HG02571 (cell line): ENCODE measurements around the gene RGS9.
"Not testable (repeated sequence)": the region's sequence is repeated elsewhere in the genome, so short reads cannot be mapped to it uniquely, and the experiment has no call there.

Source experiments
- ATAC-seq: cut with Tn5 transposase; IDR thresholded peaks from one replicate; pipeline ENCODE4 v1.9.1; 2021; ENCODE audit warnings: mild to moderate bottlenecking, moderate library complexity; ENCODE audit not compliant: unreplicated experiment

Gene RGS9

DNA sequence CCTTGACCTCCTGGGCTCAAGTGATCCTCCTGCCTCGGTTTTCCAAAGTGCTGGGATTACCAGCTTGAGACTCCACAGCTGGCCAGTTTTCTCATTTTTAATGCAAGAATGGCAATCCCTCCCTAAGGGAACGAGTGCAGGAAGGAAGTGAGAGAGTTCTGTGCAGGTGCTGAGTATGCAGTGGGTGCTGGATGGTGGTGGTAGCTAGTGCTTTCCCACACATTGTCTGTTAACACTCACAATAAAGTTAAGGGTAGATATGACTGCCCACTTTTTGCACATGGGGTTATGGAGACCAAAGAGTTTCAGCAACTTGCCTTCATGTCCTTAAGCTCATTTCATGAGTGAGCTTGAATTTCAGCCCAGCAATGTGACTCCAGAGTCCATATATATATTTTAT, 18.5 kb downstream of the RGS9 start:
- peak; percentile 40 for ATAC-seq

DNA sequence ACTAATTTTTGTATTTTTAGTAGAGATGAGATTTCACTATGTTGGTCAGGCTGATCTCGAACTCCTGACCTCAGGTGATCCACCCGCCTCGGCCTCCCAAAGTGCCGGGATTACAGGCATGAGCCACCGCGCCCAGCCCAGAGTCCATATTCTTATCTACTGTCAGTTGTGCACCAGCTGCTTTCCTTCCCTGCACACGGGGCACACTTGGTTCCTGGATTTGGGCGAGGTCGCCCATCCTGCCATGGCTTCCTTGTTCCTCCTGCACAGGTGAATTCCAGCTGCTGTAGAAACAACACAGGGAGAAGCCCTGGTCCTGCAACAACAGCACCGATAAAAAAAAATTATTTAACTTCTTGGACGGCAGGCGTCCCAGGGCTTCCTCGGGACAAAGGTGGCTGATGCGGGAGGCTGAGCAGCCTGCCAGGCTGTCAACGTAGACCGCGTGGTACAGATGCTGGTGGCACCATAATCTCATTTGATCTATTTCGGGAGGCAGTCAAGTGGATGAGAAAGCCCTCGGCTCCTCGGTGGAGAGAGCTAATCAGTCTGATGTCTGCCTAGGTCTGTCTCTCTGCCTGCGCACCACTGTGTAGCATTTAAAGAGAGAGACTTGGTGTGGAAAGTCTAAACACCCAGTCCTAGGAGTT, 19.1 kb downstream of the RGS9 start:
- no peak for ATAC-seq

DNA sequence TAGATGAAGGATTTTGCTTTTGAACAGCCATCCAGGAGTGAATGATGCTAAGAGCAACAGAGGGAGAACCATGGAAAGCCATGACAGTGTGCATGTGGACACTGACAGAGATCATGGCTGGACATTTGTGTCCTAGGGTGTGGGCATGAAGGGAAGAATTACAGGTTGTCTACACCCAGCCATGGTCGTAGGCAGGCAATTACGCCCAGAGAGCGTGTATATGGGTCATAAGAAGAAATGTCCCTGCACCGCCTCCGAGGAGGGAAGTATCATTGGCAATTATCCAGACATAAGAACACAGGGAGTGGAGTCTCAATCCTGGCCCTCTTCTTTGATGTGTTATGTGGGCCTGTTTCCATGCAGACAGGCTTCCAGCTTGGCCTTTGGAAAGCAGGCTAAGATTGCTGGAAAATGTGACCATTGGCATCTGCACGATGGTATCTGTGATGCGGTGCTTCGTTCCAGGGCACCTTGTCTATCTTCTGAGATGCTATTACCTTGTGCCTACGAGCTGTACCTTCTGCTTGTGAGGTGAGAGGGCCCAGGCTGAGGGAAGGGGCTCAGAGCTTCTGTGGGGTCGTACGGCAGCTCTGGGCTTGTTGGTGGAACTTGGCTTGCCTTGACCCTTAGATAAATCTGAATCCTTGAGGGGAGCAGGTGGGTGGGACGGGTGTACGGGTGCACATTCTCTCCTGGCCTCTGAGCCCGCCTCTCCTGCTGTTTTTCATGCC, 19.8 kb downstream of the RGS9 start:
- no peak for ATAC-seq

DNA sequence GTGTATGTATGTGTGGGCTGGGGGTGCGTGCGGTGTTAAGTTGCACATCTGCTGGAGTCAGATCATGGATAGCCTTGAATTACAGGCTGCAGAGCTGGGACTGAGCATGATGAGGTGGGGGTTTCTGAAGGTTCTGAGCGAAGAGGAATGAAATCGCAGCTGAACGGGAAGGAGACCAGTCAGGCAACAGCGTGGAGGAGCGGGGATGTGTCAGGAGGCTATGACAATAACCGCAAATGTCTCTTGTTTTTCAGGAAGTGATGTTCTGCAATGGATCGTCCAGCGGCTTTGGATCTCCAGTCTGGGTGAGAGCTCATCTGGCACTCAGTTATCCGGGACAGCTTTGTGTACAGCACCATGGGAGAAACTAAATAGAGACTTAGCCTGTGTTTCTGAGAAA, 20.9 kb downstream of the RGS9 start:
- ATAC-seq: no peak

DNA sequence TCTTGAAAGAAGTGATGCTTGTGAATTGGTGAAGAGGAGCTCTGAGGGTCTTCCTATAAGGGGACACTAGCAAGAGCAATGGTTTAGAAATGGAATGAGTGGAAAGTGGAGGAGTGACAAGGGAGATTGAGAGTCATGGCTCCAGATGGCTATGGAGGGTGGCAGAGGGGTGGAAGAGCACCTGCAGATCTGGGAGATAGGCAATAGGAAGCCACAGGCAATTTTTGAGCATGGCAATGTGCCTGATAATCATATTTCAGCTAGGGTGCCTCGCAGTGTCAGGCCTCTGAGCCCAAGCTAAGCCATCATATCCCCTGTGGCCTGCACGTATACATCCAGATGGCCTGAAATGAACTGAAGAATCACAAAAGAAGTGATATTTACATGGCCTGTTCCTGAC, 21.5 kb downstream of the RGS9 start:
- ATAC-seq: no peak

DNA sequence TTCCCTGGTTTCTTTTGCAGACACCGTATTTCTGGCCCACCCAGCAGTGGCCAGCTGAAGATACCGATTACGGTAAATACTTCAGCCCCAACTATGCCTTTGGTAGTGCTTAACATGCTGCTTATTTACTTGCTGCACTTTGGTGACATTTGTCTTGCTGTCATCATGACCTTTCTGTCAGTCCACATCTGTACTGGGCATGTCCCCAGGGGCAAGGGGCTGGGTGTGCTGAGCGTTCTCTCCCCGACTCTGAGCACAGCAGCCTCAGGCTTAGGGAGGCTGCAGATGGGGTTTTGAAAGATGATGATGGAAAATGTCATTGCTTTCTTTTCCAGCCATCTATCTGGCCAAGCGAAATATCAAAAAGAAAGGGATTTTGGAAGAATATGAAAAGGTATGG, 23.3 kb downstream of the RGS9 start:
- no peak for ATAC-seq

DNA sequence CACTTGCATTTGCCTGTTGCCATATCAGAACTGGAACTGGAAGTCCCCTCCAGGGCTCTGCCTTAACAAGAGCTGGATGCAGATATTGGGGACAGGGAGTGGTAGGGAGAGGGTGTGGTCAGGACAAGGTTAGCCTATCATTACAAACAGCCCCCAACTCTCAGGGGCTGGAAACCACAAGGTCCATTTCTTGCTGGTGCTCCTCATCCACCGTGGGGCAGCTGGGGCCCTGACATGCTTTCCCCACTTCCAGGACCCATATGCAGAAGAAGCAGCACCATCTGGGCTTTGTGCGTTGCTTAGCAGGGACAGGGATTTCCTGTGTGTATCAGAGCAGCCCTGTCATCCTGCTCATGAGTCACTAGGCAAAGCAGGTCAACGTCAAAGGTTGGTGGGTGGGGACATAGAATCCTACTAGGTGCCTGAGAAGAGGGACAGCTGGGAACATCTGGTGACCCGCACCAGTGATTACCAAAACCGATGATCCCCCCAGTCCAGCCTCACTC, 26.9 kb downstream of the RGS9 start:
- ATAC-seq: peak; percentile 86

DNA sequence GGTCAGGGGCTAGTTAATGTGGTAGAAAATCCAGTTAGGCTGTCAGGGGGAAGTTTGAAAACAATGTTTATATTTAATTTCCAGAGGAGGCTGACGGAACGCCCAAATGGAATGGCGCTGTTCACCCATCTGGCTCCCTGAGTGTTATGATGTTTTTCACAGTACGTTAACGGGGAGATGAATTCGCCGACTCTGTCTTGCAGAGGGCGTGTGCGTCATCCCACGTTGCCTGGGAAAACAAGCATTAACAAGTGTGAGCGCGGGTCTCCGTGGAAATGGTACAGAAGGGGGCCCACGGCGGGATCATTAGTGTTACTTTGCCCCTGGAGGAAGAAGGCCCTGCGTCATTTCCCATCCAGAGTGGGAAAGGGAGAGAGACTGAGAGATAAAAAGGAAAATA, 29.6 kb downstream of the RGS9 start:
- no peak for ATAC-seq

DNA sequence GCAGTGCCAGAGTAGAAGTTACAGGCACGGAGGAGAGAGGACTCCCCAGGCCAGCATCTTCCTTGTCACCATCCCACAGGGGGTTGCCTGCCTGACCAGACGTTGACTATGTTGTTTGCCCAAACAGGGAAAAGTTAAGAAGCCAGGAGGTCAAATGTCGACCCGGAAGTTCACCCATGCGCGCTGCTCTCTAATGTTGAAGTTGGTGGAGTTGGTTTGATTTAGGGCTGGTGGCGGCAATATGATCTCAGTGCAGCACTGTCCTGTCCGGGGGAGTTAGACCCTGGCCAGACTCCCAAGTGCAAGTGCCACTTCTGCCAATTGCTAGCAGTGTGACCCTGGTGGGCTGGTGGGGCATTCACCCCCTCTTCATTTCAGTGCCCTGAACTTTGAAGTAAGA, 30.4 kb downstream of the RGS9 start:
- no peak for ATAC-seq

DNA sequence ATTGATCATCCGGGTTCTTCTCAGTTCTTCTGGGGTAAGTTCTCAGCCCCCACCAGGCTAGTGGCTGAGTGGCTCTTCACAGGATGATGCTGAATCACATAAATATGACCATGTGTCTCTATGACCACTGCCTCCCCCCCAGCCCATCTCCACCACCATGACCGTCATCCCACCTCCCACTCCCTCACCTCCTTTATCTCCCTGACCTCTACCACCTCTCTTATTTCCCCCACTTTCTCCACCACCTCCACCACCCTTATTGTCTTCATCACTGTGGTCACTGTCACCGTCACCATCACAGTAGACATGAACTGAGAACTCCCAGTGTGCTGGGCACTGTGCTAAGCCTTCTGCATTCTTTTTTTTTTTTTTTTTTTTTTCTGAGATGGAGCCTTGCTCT, 32.5 kb downstream of the RGS9 start:
- ATAC-seq: no peak

DNA sequence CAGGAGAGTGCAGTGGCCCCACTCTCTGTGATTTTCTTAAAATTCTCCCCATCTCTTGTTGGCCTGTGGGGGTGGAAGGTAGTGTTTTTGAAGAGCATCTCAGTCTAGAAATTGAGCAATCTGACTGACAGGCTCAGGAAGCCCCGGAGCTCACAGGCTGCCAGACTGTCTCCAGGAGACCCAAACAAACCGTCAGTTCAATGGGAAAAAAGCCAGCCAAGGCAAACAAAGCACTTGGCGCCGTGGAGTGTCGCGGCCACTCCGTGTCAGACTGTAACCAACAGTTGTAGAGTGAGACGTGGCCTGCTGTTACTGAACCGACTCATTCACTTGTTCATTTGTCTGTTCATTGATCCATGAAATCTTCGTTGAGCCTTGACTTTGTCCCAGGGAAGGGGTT, 33.7 kb downstream of the RGS9 start:
- no peak for ATAC-seq

DNA sequence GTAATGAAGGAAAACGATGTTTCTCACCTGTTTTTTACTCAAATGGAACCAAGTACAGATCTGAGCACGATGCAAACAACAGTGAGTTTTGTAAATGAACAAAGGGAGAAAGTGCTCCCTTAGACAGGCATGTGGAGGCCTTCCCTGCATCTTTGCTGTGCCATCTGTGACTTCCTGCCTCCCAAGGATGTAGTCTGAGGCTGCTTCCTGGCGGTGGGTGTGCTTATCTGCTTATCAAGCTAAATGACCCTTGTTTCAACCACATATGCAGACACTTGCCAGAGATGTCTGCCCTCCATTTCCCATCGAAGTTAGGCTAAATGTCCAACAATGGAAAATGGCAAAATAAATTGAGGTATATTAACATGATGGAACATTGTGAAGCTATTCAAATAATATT, 34.6 kb downstream of the RGS9 start:
- no peak for ATAC-seq

DNA sequence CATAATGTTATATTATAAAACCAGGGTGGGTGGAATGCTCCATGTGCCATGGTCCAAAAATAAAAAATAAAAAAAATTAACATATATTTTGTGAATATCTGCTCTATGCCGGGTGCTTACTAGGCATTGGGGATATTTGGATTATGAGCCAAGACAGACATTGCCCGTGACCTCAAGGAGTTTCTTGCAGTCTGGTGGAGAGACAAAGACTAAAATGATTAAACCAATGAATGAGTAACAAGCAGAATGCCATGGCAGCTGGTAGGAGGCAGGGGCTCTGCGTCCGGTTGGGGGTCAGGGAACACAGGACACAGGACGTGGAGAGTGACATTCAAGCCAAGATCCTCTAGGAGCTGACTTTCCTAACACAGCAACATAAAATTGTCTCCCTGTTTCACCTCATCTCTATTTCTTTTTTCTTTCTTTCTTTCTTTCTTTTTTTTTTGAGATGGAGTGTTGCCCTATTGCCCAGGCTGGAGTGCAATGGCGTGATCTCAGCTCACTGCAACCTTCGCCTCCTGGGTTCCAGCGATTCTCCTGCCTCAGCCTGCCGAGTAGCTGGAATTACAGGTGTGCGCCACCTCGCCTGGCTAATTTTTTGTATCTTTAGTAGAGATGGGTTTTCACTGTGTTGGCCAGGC, 35.4 kb downstream of the RGS9 start:
- no peak for ATAC-seq

DNA sequence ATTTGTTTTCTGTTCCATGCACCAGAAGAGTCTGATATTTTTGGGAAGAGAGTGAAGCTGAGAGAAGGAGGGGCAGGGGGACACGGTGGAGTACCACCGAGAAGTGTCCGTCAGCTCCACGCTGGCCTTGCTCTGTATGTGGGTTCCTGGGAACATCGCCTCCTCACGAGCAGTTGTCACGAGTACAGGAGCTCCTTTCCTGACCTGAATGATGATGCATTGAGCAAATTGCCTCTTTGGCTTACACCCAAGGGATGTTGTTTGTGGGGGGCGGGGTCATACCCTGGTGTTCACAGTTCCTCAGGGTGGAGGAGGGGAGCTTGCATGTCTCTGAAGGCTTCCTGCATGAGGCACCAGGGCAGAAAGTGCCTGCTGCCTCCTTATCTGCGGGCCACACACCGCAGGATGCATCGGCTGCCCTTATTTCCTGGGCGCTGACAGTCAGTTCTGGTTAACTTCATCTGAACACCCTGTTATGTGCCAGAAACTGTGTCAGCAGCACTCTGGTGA, 36.2 kb downstream of the RGS9 start:
- no peak for ATAC-seq

DNA sequence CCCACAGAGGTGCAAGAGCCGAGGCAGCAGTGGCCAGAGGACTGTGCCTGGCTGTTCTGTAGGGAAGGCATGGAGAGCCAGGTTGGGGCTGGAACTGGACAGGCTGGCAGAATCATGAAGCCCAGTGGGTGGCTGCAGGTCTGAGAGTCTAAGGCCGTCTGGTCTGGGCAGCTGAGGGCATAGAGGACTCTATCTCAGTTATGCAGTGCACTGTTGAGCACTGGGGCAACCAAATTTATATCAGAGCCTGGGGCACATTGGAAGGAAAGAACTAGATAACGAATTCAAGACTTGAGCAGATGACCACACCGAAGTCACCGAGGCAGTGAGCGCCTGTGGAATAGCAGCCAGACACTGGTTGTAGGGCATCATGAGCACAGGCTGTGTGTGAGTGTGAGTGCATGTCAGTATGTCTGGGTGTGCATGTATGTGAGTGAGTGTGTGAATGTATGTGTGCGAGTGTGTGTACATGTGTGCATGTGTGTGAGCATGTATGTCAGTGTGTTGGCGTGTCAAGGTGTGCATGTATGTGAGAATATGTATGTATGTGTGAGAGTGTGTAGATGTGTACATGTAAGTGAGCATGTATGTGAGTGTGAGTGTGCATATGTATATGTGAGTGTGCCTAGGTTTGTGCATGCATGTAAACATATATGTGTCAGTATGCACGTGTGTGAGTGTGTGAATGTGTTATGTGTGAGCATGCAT, 37.0 kb downstream of the RGS9 start:
- ATAC-seq: no peak

DNA sequence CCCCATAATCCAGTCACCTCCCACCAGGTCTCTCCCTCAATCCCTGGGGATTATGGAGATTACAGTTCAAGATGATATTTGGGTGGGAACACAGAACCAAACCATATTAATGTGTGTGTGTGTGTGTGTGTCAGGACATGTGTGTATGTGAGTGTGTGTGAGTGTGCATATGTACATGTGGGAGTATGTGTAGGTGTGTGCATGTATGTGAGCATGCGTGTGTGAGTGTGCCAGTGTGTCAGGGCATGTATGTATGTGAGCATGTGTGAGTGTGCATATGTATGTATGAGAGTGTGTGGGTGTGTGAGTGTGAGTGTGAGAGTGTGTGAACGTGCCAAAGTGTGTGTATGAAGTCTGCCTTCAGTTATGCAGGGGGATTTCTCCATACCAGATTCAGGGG, 37.8 kb downstream of the RGS9 start:
- no peak for ATAC-seq

DNA sequence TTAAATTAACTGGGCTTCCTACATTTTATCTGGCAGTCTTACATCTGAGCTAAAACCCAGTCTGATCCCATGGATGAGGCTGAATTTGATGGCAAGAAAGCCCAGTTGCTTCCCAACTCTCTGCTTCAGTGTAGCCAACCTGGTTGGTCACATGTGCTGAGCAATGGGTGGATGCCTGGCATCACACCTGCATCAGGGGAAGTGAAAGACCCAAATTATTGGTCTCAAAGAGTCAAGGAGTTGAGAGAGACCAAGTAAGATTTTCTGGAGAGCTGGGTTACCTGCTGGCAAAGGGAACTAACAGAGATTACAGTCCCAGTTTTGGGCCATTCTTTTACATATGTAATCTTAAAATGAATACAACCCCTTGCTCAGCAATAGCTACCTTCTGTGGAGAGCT, 38.8 kb downstream of the RGS9 start:
- ATAC-seq: no peak

DNA sequence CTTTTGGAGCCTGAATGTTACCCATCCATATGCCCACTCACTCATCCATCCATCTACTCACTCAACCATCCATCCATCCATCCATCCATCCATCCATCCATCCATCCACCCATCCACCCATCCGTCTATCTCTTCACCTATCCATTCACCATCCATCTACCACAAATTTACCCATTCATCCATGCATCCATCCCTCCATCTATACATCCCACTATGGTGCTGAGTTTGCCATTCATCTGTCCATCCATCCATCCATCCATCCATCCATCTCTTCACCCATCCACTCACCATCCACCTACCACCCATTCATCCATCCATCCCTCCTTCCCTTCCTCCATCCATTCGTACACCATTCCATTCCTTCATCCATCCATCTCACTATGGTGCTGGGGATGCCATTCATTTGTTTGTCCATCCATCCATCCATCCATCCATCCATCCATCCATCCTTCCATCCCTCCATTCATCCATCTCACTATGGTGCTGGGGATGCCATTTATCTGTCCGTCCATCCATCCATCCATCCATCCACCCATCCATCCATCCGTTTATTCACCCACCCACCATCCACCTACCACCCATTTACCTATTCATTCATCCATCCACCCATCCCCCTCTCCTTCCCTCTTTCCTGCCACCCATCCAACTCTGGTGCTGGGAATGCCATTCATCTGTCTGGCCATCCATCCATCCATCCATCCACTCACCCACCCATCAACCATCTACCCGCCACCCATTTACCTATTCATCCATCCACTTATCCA, 39.7 kb downstream of the RGS9 start:
- ATAC-seq: no peak

DNA sequence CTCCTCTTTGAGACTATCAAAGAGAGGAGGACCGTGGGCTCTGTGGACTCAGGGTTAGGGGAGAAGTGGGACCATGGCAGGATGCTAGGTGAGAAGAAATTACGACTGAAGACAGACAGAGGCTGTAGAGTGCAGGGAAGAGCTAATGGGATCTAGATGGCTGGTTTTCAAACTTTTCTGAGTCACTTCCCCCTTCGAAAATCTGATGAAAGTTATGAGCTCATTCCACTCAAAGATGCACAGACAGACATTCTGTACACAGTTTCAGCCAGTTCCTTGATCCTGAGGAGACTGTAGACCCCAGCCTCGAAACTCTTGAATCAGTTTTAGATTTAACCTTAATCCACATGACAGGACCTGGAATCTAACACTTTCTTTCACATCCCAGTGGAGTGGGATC, 40.7 kb downstream of the RGS9 start:
- ATAC-seq: no peak

DNA sequence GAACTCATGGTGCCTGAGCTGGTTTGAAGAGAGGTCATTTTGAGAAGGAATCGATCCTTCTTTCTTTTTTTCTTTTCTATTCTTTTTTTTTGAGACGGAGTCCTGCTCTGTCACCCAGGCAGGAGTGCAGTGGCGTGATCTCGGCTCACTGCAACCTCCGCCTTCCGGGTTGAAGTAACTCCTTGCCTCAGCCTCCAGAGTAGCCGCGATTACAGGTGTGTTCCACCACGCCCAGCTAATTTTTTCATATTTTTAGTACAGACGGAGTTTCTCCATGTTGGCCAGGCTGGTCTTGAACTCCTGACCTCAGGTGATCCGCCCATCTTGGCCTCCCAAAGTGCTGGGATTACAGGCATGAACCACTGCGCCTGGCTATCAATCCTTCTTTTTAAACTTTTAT, 43.1 kb downstream of the RGS9 start:
- ATAC-seq: not testable (repeated sequence)
